Measurements from ENCODE around the gene ABCC4. TPM values are rescaled to one million over a fixed set of nuclear protein-coding genes. Genes with fewer than 3 reads are reported as not detected.

The ABCC4 gene
- total and polyA plus RNA-seq, 9 of the 15 experiments (the other 6 are each of a cell fraction or from before 2014, with no cell fraction given) = 9.4 to 46.1 (median 25.4) TPM

DNA sequence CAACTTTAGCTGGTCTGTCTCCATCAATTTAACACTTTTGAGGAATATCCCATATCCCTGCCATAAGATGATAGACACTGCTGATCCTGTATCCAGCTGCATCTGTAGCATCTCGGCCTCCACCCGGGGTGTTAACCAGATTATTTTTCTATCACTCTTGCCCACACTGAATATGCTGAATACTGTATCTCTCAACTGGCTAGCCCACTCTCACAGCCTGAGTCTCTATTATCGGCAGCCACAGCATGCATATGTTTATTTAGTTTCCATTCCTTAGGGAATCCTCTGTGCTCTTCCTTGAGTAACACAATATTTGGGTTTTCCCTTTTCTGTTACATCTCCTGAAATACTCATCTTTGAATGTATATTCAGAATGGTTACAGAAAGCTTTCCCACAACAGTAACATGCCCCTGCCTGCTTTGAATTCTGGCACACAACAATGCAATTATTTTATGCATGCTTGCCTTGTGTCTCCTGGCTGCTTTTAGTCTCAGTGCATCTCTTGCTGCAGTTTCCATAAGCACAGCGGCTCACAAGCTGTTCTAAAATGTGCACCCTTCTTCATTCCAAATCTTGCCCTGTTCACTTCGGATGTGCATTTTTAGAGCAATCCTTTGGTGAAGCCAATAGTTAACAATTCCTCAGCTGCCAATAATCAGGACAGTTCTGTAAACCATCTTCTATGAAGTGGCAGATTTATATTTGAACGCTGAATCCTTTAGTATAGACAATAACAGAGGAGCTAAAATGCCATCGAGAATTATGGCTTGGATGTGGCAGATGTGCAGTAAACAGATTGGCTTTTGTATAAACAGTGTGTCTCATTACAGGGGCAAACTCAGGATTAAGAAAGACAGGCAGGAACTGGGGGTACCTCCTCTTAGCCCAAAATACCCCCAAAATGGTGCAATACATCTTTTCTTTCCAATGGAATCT lies 327.0 kb downstream of the ABCC4 start (continued):
- TF ChIP-seq SFPQ (IDR thresholded peaks at IDR 0.05; ENCODE audit: low read depth, low read length) (no peak), ZNF165 (CRISPR knock-in tag; IDR thresholded peaks at IDR 0.05; ENCODE audit: borderline replicate concordance) (no peak)

GRCh38 chr13:94972262-94972661 lies 329.0 kb downstream of the ABCC4 start:
- CTCF ChIA-PET (ENCODE audit: low intra/inter-chr PET ratio) = no interaction called here
- no TSS peak for BruUV-seq (replicated peaks)
- no peak for TF ChIP-seq ATF1 (CRISPR knock-in tag; IDR thresholded peaks at IDR 0.05)
- peak; percentile 51 for TF ChIP-seq ATF1 (tag; IDR thresholded peaks at IDR 0.05)
- no peak for TF ChIP-seq ZNF253 (CRISPR knock-in tag; conservative IDR thresholded peaks at IDR 0.05)
- 0 out of 2 replicates have a peak, but pooled peaks have one; percentile 15 for TF ChIP-seq ATF7 (IDR thresholded peaks at IDR 0.05)
- Histone ChIP-seq H3K27me3 (ENCODE audit: control insufficient read depth in 2 of 2, insufficient read depth in 2 of 2, low read length in 2 of 2) (peaks cover 0 to 13% of the 10 kb centered on the region in 2 experiments; a peak in 3 of 5 replicates), H3K9ac (ENCODE audit: insufficient read depth in 1 of 2, low read depth in 2 of 2, low read length in 2 of 2) (no peak overlapping the region), H4K20me1 (replicated peaks; ENCODE audit: control insufficient read depth, insufficient read depth, low read length) (no peaks in the 10 kb centered on the region), H3K79me2 (ENCODE audit: control insufficient read depth, insufficient read depth, low read length) (no peaks in the 10 kb centered on the region), H3K9me3 (replicated peaks; ENCODE audit: control insufficient read depth, insufficient read depth, low read depth, low read length) (no peaks in the 10 kb centered on the region), H2AFZ (ENCODE audit: low read depth, low read length) (no peak overlapping the region), H3K4me2 (ENCODE audit: insufficient read depth, low read length) (no peak overlapping the region), H3K4me3 (no peak overlapping the region), H3K9me1 (ENCODE audit: control insufficient read depth, insufficient read depth, low read length) (no peaks in the 10 kb centered on the region), H3K36me3 (ENCODE audit: control insufficient read depth, insufficient read depth, low read length) (no peaks in the 10 kb centered on the region), H3K4me1 (replicated peaks in 1 of 2; ENCODE audit: control insufficient read depth in 2 of 2, insufficient read depth in 2 of 2, low read length in 2 of 2) (peaks cover 0 to 13% of the 10 kb centered on the region in 2 experiments; a peak in 2 of 5 replicates), H3K27ac (ENCODE audit: extremely low read depth, low read depth, low read length) (no peak overlapping the region)
- POLR2A ChIA-PET = interaction anchor here (0.9 kb wide), 1 partner anchor 12 kb away, joined by 3 read pairs; no protein-coding TSS in a partner anchor
- 0% methylated on average over 4 of the region's 4 CpGs for WGBS (ENCODE audit: insufficient coverage, low coverage, missing lambda C conversion rate)
- ATAC-seq (no peak), DNase-seq (ENCODE audit: extremely low read depth in 1 of 4, low spot score in 3 of 4) (no peak), FAIRE-seq (no peak)
- in situ Hi-C loops (cut with MboI) = no loop called here
- intact Hi-C loops (cut with micrococcal nuclease) = no loop called here

Small RNA genes lying within 50 kb of the gene (small RNA-seq; reads per million reads assigned to genes)
- not detected for gene RNU6-62P
- gene RNY3P8 = not detected
- gene RNY4P27 = 2.9 reads per million, percentile 88 among the genes with 10 or more reads in this experiment

Data from K562 (cell line).